HG02852 (cell line): ENCODE data around the gene GPATCH3.
"Not testable (repeated sequence)": the region's sequence is repeated elsewhere in the genome, so short reads cannot be mapped to it uniquely, and the experiment has no call there.

Source experiments
- ATAC-seq: cut with Tn5 transposase; IDR thresholded peaks from one replicate; pipeline ENCODE4 v1.9.1; 2021; ENCODE audit warnings: mild to moderate bottlenecking, moderate library complexity; ENCODE audit not compliant: unreplicated experiment

GPATCH3 gene, protein sequence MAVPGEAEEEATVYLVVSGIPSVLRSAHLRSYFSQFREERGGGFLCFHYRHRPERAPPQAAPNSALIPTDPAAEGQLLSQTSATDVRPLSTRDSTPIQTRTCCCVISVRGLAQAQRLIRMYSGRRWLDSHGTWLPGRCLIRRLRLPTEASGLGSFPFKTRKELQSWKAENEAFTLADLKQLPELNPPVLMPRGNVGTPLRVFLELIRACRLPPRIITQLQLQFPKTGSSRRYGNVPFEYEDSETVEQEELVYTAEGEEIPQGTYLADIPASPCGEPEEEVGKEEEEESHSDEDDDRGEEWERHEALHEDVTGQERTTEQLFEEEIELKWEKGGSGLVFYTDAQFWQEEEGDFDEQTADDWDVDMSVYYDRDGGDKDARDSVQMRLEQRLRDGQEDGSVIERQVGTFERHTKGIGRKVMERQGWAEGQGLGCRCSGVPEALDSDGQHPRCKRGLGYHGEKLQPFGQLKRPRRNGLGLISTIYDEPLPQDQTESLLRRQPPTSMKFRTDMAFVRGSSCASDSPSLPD

DNA sequence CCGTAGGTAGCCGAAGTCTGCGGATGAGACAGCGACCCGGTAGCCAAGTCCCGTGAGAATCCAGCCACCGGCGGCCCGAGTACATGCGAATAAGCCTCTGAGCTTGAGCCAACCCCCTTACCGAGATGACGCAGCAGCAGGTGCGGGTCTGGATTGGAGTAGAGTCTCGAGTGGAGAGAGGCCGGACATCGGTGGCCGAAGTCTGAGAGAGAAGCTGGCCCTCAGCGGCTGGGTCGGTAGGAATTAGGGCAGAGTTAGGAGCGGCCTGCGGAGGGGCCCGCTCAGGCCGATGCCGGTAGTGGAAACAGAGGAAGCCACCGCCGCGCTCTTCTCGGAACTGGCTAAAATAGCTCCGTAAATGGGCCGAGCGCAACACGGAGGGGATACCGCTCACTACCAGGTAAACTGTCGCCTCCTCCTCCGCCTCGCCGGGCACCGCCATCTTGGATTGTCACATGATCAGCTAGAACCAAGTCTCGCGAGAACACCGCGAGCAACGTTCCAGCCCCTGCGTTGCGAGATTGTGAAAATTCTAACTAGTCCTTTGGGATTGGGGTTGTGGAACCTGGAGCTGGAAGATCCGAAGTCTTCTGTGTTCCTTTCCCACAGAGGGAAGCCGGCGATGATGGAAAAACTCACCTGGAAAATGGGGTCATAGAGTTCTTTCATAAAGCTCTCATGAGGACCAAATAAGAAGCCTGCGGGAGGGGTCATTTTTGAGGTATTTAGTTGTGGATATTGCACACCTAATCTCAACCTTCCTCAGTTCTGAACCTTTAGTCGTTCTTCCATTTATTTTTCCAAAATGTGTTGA lies at the start of gene GPATCH3:
Gene GPATCH3, minus strand, starts transcription at position 467 of the 814 bp plus-strand sequence. Its CDS starts 25 bp downstream, at position 442.
- ATAC-seq: peak; percentile 70

- no peak for ATAC-seq
Measured at GRCh38 chr1:26949926-26950319, 49.7 kb upstream of the GPATCH3 start.

- ATAC-seq: no peak
Measured at GRCh38 chr1:26949266-26949925, 49.1 kb upstream of the GPATCH3 start.

DNA sequence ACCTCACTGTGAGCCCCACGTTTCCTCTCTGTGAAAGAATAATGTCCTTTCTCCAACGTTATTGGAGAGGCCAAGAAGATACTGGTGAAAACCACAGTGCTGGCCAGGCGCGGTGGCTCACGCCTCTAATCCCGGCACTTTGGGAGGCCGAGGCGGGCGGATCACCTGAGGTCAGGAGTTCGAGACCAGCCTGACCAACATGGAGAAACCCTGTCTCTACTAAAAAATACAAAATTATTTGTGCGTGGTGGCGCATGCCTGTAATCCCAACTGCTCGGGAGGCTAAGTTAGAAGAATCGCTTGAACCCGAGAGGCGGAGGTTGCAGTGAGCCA lies 48.4 kb upstream of the GPATCH3 start:
- not testable (repeated sequence) for ATAC-seq

- no peak for ATAC-seq
Measured at GRCh38 chr1:26946270-26946669, 46.0 kb upstream of the GPATCH3 start.

GRCh38 chr1:26945728-26946127 lies 45.5 kb upstream of the GPATCH3 start:
- ATAC-seq: no peak

DNA sequence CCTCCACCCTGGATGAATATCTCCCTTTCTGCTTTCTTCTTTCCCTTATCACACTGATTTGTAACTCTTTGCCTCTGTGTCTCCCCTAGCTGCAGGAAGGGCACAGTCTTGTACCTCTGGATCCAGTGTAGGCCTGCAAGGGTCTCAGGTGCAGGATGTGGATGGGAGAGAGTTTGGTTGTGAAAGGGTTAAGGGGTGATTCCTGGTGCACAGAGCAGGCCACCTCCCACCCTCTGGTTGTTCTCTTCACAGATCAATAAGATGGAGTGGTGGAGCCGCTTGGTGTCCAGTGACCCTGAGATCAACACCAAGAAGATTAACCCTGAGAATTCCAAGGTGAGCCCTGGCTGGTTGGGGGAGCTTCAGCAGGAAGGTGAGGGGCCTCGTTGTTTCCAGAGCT lies 44.9 kb upstream of the GPATCH3 start:
- ATAC-seq: no peak

DNA sequence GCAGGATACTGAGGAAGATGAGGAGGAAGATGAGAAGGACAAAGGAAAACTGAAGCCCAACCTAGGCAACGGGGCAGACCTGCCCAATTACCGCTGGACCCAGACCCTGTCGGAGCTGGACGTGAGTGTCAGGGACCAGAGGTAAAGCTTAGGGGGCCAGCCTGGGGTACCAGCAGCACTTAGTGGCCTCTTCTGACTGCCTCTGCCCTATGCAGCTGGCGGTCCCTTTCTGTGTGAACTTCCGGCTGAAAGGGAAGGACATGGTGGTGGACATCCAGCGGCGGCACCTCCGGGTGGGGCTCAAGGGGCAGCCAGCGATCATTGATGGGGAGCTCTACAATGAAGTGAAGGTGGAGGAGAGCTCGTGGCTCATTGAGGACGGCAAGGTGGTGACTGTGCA lies 42.4 kb upstream of the GPATCH3 start:
- no peak for ATAC-seq

DNA sequence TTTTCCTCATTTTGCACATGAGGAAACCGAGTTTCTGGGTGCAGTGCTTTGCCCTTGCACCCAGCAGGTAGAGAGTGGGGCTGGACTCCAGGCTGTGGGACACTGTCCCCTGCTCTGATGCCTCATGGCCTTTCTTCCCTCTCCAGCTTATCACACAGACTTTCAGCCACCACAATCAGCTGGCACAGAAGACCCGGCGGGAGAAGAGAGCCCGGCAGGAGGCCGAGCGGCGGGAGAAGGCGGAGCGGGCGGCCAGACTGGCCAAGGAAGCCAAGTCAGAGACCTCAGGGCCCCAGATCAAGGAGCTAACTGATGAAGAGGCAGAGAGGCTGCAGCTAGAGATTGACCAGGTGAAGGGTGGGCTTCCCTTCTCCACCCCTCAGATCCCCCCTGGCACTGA lies 41.0 kb upstream of the GPATCH3 start:
- ATAC-seq: no peak

- ATAC-seq: no peak
Measured at GRCh38 chr1:26938659-26939025, 38.4 kb upstream of the GPATCH3 start.

- no peak for ATAC-seq
Measured at GRCh38 chr1:26938004-26938658, 37.9 kb upstream of the GPATCH3 start.

DNA sequence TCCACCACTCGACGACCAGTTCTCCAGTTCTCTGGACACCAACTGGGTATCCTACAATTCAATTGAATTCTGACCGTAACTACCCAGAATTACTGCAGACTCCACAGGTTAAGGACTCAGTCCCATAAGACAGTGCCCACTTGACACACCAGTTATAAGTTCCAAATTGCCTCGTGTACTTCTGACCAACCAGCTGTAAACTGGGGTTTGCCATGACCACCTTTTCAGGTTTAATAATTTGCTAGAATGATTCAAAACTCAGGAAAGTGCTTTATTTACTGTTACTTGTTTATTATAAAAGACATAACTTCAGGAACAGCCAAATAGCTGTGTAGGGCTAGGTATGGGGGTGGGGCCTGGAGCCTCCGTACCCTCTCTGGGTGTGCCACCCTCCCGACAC lies 36.6 kb upstream of the GPATCH3 start:
- ATAC-seq: no peak

- ATAC-seq: no peak
Measured at GRCh38 chr1:26932531-26932930, 32.3 kb upstream of the GPATCH3 start.

- no peak for ATAC-seq
Measured at GRCh38 chr1:26923711-26924110, 23.4 kb upstream of the GPATCH3 start.

GRCh38 chr1:26922901-26923300 lies 22.6 kb upstream of the GPATCH3 start:
- no peak for ATAC-seq

DNA sequence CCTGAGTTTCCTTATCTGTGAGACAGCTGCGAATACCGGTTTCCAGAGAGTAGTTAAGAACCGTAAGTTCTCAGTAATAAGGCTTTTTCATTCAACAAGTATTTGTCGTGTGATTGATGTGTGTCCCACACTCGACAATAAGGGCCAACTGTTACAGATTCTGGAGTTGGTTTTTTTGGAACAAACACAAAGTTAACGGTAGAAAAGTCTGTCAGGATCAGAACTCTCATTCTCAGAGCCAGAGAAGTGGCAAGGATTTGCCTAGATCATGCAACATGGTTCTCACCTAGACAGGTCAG lies 22.1 kb upstream of the GPATCH3 start:
- no peak for ATAC-seq

GRCh38 chr1:26921540-26922430 lies 21.5 kb upstream of the GPATCH3 start, which contains the start of gene NUDC:
Gene NUDC, plus strand, starts transcription at chr1:26921743. Its CDS starts 106 bp downstream, at chr1:26921849.
- ATAC-seq: peak; percentile 97

GRCh38 chr1:26921126-26921539 lies 20.9 kb upstream of the GPATCH3 start:
- ATAC-seq: no peak

GRCh38 chr1:26915204-26915842 lies 15.1 kb upstream of the GPATCH3 start:
- ATAC-seq: no peak
